NCI-H226 (cell line): ENCODE measurements around the gene CRACDL.
"Not testable (repeated sequence)": the region's sequence is repeated elsewhere in the genome, so short reads cannot be mapped to it uniquely, and the experiment has no call there.

ENCODE experiments used
- DNase-seq: peaks from one replicate; pipeline ENCODE4 v3.0.0-alpha.2; 2015

CRACDL gene

DNA sequence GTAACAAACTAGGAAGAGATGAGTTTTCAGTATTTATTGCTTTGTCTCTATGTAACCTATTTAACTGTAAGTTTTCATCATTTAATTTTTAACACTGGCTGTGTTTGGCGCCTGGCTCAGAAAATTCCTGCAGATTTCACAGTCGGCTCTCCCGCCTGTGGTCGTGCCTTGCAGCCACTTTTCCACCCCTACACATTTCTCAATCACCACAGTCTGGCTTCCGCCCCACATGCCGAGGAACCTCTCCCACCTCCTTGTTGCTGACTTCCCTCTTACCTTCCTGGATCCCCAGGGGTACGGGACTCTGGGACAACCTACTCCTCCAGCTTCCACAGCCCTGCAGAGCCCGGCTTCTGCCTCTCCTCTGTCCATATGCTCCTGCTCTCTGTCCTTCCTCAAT, 163.5 kb downstream of the CRACDL start:
- peak; percentile 76 for DNase-seq

DNA sequence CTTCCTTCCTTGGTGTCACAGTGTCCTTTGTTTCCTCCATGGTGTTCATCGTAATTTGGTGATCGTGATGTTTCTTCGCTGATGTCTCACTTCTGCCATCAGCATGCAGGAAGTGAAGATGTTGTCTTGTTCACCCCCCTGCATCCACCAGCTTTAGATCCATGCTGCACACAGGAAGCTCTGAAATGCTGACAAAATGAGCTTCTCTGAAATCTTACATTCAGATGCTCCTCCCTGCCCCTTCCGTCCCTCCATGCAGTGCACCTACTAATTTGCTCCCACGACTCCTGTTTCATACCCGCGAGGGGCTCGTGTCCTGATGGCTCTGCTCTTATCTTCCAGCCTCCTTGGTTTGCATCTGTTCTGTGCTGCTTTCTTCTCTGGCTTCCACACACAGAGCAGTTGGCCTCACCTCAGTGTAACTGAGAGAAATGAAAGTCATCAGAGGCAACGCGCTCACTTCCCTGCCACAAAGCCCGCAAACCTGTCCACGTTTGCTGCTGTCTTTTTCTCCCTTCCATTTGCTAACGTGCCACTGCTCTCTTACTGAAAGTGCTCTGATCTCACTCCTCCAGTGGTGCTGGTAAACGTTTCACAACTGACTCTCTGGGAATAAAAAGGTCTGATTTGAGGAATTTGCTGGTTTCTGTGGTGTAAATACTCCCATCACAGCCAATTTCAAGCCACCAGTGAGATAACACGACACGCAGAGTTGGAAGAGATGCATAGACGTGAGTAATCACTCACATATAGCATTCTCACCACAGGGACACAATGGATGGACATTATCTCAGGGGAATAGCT, 164.1 kb downstream of the CRACDL start:
- DNase-seq: peak; percentile 89

DNA sequence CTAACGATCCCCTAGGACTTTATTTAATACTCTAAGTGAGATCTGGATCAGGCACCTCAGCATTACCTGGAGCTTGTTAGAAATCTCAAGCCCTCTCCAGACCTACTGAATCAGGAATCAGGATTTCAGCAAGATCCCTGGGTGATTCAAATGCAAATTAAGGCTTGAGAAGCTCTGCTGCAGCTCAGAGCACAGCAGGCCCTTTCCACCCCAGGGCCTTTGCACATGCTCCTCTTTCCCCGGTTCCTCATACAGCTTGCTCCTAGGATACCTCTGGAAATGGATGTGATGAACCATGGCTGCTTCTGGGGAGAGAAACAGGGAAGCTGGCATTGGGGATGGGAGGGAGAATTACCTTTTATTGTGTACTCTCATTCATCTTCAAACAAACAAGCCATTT, 164.8 kb downstream of the CRACDL start:
- DNase-seq: no peak

DNA sequence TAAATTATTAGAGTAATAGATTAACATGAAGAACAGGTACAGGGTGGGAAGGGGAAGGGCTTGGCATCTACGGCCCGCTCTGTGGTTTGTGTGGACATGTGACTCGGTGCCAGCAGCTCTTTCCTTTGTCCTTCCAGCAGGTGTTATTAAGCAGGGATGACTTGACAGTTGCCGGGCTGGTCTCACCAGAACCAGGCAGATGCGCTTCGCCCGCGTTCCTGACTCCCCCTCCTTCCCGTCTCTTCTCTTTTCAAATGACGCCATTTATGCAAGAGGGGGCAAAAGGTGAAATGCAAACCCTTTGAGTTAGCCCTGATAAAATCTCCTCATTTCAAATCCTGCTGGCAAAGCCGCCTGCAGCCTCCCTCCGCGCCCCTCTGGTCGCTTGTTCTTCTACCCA, 166.2 kb downstream of the CRACDL start:
- no peak for DNase-seq

DNA sequence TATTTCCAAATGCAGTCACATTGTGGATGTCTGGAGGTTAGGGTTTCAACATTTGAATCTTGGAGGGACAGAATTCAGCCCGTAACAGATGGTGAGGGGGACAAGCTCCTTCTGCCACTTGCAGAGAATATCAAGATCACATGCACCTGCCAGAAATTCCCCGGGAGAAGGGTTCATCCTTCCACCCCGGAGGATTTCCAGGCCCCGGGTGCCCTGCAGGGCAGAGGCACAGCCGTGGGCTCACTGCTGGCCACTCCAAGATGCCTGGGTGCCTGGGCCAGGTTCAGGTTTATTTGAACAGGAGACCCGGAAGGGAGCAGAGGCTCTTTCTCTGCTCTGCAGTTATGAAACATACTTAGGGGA, 166.9 kb downstream of the CRACDL start:
- DNase-seq: no peak

- DNase-seq: peak; percentile 39
These were observed 167.5 kb downstream of the CRACDL start for GRCh38 chr2:98768384-98769113.

- DNase-seq: no peak
These were observed 171.5 kb downstream of the CRACDL start for GRCh38 chr2:98764499-98764898.

GRCh38 chr2:98763209-98763951, 172.6 kb downstream of the CRACDL start:
- DNase-seq: no peak

- DNase-seq: no peak
These were observed 174.1 kb downstream of the CRACDL start for GRCh38 chr2:98761909-98762308.

GRCh38 chr2:98761267-98761781, 174.7 kb downstream of the CRACDL start:
- no peak for DNase-seq

GRCh38 chr2:98759827-98760625, 176.0 kb downstream of the CRACDL start:
- no peak for DNase-seq

- no peak for DNase-seq
These were observed 176.7 kb downstream of the CRACDL start for GRCh38 chr2:98759338-98759737.

DNA sequence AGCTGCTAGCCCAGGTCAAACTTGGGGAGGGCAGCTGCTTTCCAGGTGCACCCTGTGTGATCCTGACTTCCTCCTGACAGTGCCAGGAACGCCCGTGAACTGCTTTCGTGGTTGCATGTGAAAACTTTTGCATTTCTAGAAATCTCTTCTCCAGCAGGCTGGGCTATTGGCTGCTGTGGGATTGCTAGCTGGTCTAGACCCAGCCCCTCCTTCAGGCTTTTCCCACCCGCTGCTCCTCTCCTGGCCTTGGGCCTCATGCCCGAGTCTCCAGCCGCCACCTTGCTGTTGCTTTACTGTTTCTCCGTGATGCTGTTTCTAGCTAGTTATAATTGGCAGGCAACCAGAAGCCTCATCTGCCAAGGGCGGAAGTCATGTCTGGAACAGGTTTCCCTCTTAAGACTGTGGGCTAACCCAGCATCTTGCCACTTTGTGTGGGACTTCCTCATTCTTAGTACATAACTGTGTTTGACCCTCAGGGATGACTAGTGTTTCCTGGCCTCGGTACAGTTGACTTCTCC, 178.1 kb downstream of the CRACDL start:
- DNase-seq: peak; percentile 93

DNA sequence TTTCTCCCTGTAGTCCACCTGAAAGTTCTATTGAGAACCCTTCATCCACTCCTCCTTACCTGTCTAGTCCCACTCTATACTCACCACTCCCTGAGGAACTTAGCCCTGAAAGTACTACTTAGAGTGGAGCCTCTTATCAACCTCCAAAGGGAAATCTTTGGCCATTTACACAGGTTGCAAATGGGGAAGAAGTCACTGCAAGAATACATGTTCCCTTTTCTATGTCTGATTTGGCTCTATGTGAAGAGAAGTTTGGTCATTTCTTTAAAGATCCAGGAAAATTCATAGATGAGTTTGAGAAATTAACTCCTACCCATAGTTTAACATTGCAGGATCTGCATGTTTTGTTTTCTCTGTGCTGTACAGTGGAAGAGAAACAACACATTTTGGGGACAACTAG, 182.2 kb downstream of the CRACDL start:
- no peak for DNase-seq

DNA sequence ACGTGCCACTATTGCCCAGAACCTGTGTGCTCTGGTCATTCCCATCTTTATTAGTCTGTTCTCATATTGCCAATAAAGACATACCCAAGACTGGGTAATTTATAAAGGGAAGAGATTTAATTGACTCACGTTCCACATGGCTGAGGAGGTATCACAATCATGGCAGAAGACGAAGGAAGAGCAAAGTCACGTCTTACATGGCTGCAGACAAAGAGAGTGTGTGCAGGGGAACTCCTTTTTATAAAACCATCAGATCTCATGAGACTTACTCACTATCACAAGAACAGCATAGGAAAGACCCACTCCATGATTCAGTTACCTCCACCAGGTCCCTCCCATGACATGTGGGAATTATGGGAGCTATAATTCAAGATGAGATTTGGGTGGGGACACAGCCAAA, 183.3 kb downstream of the CRACDL start:
- DNase-seq: not testable (repeated sequence)

- DNase-seq: no peak
These were observed 184.3 kb downstream of the CRACDL start for GRCh38 chr2:98751748-98752147.

DNA sequence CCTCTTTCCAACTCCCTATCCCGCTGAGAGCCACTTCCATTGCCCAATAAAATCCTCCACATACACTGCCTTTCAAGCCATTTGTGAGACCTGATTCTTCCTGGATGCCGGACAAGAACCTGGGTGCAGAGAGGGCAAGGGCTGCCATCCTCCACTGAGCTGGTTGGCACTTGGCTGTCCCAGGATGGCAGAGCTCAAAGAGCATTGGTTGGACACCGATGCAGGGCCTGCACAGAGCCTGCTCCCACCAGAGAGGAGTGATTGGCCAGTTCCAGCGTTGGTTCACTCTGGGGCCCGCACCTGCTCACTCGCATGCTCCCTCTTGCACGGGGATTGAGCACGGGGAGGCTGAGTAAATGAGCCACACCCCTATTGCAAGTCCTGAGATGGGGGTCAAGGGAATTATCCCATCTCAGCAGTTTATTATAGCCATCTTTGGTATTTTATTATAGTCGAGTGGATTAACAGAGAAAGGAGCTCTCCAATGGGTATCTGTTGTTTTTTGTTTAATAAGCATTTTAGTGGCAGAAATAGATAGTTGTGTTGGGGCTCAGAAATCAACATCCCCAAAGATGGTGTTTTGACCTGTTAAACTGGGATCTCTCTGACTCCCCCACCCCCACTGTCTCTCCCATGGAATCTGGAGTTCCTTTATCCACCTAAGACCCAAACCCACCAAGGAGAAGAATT, 185.3 kb downstream of the CRACDL start:
- DNase-seq: no peak

GRCh38 chr2:98749066-98749450, 187.0 kb downstream of the CRACDL start:
- no peak for DNase-seq

DNA sequence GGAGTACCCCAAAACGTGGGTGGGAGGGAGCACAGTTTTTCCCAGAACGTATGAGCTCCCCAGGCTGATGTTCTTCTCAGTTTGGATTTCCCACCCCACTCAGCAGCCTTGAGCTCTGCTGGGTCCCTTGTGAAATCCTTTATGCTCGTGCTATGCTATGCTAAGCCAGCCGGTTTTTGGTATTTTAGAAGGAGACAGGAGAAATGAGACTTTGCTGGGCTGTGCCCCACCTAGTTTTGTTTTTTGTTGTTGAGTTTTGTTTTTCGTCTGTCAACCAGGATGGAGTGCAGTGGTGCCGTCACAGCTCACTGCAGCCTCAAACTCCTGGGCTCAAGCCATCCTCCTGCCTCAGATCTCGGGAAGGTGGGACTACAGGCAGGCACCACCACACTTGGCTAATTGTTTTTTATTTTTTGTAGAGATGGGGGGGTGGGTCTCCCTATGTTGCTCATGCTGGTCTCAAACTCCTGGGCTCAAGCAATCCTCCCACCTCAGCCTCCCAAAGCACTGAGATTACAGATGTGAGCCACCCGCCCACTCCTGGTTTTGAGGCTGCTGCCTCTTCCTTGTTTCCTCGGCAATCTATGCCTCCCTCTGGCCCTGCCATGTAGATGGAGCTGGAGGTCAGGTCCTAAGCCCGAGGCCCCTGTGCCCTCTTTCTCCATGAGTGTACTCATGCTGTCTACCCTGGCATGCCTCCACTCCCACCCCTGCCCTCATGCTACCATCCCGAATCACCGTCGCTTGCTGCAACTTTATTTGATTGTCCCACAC, 187.5 kb downstream of the CRACDL start:
- DNase-seq: no peak

DNA sequence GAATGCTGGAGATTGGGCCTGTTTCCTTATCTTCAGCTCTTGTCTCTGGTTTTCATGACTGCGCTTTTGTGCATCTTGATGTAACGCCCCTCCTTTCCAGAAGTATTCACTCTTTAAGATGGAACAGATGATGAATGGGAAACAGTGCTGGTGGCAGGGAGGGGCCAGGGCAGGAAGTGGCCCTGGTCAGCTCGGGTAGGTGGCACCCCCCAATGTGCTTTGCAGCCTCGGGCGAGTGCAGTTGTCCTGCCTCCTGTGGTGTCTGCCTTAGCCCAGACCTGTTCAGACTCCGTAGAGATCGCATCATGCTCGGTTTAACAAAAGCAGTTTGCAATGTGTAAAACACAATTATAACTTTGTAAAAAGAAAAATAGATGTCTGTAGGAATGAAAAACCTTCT, 188.1 kb downstream of the CRACDL start:
- DNase-seq: no peak

DNA sequence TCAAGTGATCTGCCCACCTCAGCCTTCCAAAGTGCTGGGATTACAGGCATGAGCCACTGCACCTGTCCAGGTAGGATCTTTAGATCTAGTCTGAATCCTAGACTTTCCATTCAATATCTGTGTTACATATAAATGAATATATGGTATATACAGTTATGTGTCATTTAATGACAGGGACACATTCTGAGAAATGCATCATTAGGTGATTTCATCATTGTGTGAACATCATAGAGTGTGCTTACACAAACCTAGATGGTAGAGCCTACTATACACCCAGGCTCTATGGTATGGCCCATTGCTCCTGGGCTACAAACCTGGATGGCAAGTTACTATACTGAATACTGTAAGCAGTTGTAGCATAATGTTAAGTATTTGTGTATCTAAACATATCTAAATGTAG, 189.6 kb downstream of the CRACDL start:
- DNase-seq: no peak
